HEK293 (cell line): ENCODE data around the gene ADGRB3.

Experiments used
- CTCF ChIA-PET: fragments of 350-600 bp; formaldehyde crosslinking; extraction: SDS; loops from one replicate; lab custom pipeline; 2021; ENCODE audit warnings: antibody characterized with exemption; lab: Yijun Ruan, JAX
- POLR2A ChIA-PET: fragments of 300-600 bp; formaldehyde crosslinking; extraction: SDS; loops from one replicate; lab custom pipeline; 2020; ENCODE audit warnings: antibody characterized with exemption, inconsistent platforms; lab: Yijun Ruan, JAX
- H3K27ac ChIP-seq: fragments of 200-500 bp; sonication (Bioruptor generic); 2 replicates; pipeline ENCODE4 v1.5.1; 2014; ENCODE audit warnings: low read depth, low read length, control low read depth, inconsistent platforms; ENCODE audit errors: extremely low read depth
- H3K36me3 ChIP-seq, 2 experiments: fragments of 200-500 bp in 1 of 2; sonication (Bioruptor generic) in 1 of 2; 1 replicate in 1 of 2; 2 replicates in 1 of 2; pipeline ENCODE4 v1.5.1; 2014 to 2017; ENCODE audit warnings: inconsistent platforms in 2 of 2, low read length in 2 of 2; ENCODE audit not compliant: control insufficient read depth in 2 of 2, insufficient read depth in 1 of 2
- H3K4me1 ChIP-seq: fragments of 200-500 bp; sonication (Bioruptor generic); 2 replicates; pipeline ENCODE4 v1.5.1; 2014; ENCODE audit warnings: mild to moderate bottlenecking, low read length, inconsistent platforms; ENCODE audit not compliant: control insufficient read depth, insufficient read depth
- H3K4me3 ChIP-seq: 2 replicates; pipeline ENCODE4 v1.5.1; 2011; ENCODE audit warnings: low read depth, mild to moderate bottlenecking, control low read depth, low read length, moderate library complexity
- H3K9me3 ChIP-seq: fragments of 200-500 bp; sonication (Bioruptor generic); 2 replicates; pipeline ENCODE4 v1.5.1; 2014; ENCODE audit warnings: low read depth, low read length, inconsistent platforms; ENCODE audit not compliant: control insufficient read depth, insufficient read depth
- OVOL3 ChIP-seq: fragments of 450-650 bp; formaldehyde crosslinking; IDR thresholded peaks from 2 replicates; pipeline ENCODE4 v1.5.1; 2016; ENCODE audit warnings: missing biosample characterization, missing genetic modification characterization
- TRIM28 ChIP-seq: IDR thresholded peaks from 2 replicates; pipeline ENCODE4 v1.6.1; 2011; ENCODE audit warnings: low read length, control low read depth, borderline replicate concordance
- ZBTB48 ChIP-seq: fragments of 450-650 bp; formaldehyde crosslinking; IDR thresholded peaks from 2 replicates; pipeline ENCODE4 v1.5.1; 2016; ENCODE audit warnings: missing biosample characterization, missing genetic modification characterization
- ZFHX2 ChIP-seq: fragments of 450-650 bp; formaldehyde crosslinking; conservative IDR thresholded peaks from 2 replicates; pipeline ENCODE4 v1.5.1; 2016; ENCODE audit warnings: missing biosample characterization, missing genetic modification characterization
- ZNF112 ChIP-seq: fragments of 450-650 bp; formaldehyde crosslinking; IDR thresholded peaks from 2 replicates; pipeline ENCODE4 v1.5.0; 2017; ENCODE audit warnings: missing biosample characterization, missing genetic modification characterization
- ZNF114 ChIP-seq: fragments of 450-650 bp; formaldehyde crosslinking; IDR thresholded peaks from 2 replicates; pipeline ENCODE4 v1.5.0; 2017; ENCODE audit warnings: missing biosample characterization, missing genetic modification characterization
- ZNF133 ChIP-seq: fragments of 450-650 bp; formaldehyde crosslinking; IDR thresholded peaks from 2 replicates; pipeline ENCODE4 v1.5.1; 2016; ENCODE audit warnings: missing biosample characterization, missing genetic modification characterization
- ZNF16 ChIP-seq: fragments of 450-650 bp; formaldehyde crosslinking; IDR thresholded peaks from 2 replicates; pipeline ENCODE4 v1.5.1; 2016; ENCODE audit warnings: low read depth, missing biosample characterization, missing genetic modification characterization
- ZNF175 ChIP-seq: fragments of 450-650 bp; formaldehyde crosslinking; IDR thresholded peaks from 2 replicates; pipeline ENCODE4 v1.5.1; 2016; ENCODE audit warnings: missing biosample characterization, missing genetic modification characterization
- ZNF184 ChIP-seq: fragments of 450-650 bp; IDR thresholded peaks from 2 replicates; pipeline ENCODE4 v1.5.1; 2018; ENCODE audit warnings: missing biosample characterization, mild to moderate bottlenecking, missing genetic modification characterization
- ZNF214 ChIP-seq: fragments of 450-650 bp; formaldehyde crosslinking; IDR thresholded peaks from 2 replicates; pipeline ENCODE4 v1.5.1; 2017; ENCODE audit warnings: missing biosample characterization, mild to moderate bottlenecking, missing genetic modification characterization, borderline replicate concordance
- ZNF302 ChIP-seq: fragments of 450-650 bp; formaldehyde crosslinking; IDR thresholded peaks from 2 replicates; pipeline ENCODE4 v1.5.1; 2016; ENCODE audit warnings: missing biosample characterization, missing genetic modification characterization, low read depth
- ZNF423 ChIP-seq: fragments of 450-650 bp; formaldehyde crosslinking; IDR thresholded peaks from 2 replicates; pipeline ENCODE4 v1.5.1; 2016; ENCODE audit warnings: missing biosample characterization, missing genetic modification characterization
- ZNF600 ChIP-seq: fragments of 450-650 bp; formaldehyde crosslinking; IDR thresholded peaks from 2 replicates; pipeline ENCODE4 v1.5.1; 2016; ENCODE audit warnings: missing biosample characterization, missing genetic modification characterization
- ZNF660 ChIP-seq: fragments of 450-650 bp; IDR thresholded peaks from 2 replicates; pipeline ENCODE4 v1.5.1; 2018; ENCODE audit warnings: missing biosample characterization, mild to moderate bottlenecking, missing genetic modification characterization
- ZNF670 ChIP-seq: fragments of 450-650 bp; formaldehyde crosslinking; IDR thresholded peaks from 2 replicates; pipeline ENCODE4 v1.5.1; 2016; ENCODE audit warnings: missing biosample characterization, missing genetic modification characterization, low read depth
- ZNF701 ChIP-seq: fragments of 450-650 bp; formaldehyde crosslinking; IDR thresholded peaks from 2 replicates; pipeline ENCODE4 v1.5.1; 2016; ENCODE audit warnings: missing biosample characterization, missing genetic modification characterization
- ZNF830 ChIP-seq: fragments of 450-650 bp; IDR thresholded peaks from 2 replicates; pipeline ENCODE4 v1.5.0; 2018; ENCODE audit warnings: missing biosample characterization, missing genetic modification characterization, low read depth, mild to moderate bottlenecking, moderate library complexity
- TF ChIP-seq, protein P1 (sequence below): fragments of 450-650 bp; formaldehyde crosslinking; IDR thresholded peaks from 2 replicates; pipeline ENCODE4 v1.5.1; 2016; ENCODE audit warnings: missing biosample characterization, missing genetic modification characterization
- TF ChIP-seq, protein P2 (sequence below): fragments of 450-650 bp; formaldehyde crosslinking; IDR thresholded peaks from 2 replicates; pipeline ENCODE4 v1.5.1; 2016; ENCODE audit warnings: missing biosample characterization, missing genetic modification characterization
- TF ChIP-seq, protein P3 (sequence below): fragments of 450-650 bp; formaldehyde crosslinking; IDR thresholded peaks from 2 replicates; pipeline ENCODE4 v1.5.1; 2016; ENCODE audit warnings: missing biosample characterization, missing genetic modification characterization, borderline replicate concordance

The ADGRB3 gene

DNA sequence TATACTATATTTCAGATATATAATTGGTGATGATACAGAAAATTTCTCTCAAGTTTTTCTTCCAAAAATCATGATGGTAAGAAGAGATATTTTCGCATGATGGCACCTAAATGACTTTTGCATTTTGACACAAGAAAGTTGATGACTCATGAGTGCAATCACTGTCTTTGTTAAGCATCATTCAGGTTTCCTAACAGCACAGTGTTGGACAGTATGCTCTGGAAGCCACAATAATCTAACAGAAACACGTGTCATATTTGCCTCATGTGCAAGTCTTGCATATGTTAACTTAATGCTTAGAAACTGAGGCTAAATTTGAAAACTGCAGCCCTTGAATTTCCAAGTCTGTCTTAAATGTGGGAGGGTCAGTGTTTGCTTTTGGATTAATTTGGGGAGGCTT lies 628.2 kb downstream of the ADGRB3 start:
- CTCF ChIA-PET = no interaction called here
- TF ChIP-seq ZNF175 (tag by site-specific recombination) (no peak), TRIM28 (no peak), ZNF830 (no peak)
- TF ChIP-seq, protein P1, sequence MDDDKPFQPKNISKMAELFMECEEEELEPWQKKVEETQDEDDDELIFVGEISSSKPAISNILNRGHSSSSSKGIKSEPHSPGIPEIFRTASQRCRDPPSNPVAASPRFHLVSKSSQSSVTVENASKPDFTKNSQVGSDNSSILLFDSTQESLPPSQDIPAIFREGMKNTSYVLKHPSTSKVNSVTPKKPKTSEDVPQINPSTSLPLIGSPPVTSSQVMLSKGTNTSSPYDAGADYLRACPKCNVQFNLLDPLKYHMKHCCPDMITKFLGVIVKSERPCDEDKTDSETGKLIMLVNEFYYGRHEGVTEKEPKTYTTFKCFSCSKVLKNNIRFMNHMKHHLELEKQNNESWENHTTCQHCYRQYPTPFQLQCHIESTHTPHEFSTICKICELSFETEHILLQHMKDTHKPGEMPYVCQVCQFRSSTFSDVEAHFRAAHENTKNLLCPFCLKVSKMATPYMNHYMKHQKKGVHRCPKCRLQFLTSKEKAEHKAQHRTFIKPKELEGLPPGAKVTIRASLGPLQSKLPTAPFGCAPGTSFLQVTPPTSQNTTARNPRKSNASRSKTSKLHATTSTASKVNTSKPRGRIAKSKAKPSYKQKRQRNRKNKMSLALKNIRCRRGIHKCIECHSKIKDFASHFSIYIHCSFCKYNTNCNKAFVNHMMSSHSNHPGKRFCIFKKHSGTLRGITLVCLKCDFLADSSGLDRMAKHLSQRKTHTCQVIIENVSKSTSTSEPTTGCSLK = no peak
- Histone ChIP-seq H3K27ac (no peak overlapping the region), H3K4me3 (no peak overlapping the region), H3K9me3 (no peaks in the 10 kb centered on the region), H3K36me3 (no peaks in the 10 kb centered on the region), H3K4me1 (no peaks in the 10 kb centered on the region)
- POLR2A ChIA-PET = no interaction called here

DNA sequence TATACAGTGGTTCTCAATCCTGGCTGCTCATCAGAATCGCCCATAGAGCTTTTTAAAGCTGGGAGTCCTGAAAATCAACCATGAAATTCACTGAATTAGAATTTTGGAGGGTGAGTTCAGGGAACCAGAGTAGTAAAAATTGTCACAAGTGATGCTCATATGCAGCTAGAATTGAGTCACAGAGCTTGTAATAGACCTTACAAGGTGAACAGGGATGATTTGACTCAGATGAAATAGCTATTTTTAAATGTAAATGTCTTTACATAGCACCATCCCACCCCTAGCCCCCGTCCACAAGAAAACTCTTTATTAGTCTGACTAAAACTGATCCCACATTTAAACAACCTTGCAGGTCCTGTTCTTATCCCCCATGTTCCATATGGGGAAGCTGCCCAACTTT lies 630.0 kb downstream of the ADGRB3 start:
- no peaks in the 10 kb centered on the region for H3K4me1 ChIP-seq
- CTCF ChIA-PET = no interaction called here
- H3K27ac ChIP-seq = no peak overlapping the region
- POLR2A ChIA-PET = no interaction called here
- H3K9me3 ChIP-seq = no peaks in the 10 kb centered on the region
- H3K4me3 ChIP-seq = no peak overlapping the region
- no peaks in the 10 kb centered on the region for H3K36me3 ChIP-seq
- TF ChIP-seq ZNF660 (tag by site-specific recombination) (no peak), ZNF214 (tag by site-specific recombination) (no peak), ZNF184 (tag by site-specific recombination) (no peak), ZNF114 (tag by site-specific recombination) (no peak), ZFHX2 (tag by site-specific recombination) (no peak), ZNF600 (tag by site-specific recombination) (no peak), ZNF423 (tag by site-specific recombination) (no peak), ZNF133 (tag by site-specific recombination) (no peak), ZBTB48 (no peak), ZNF302 (no peak), ZNF701 (tag by site-specific recombination) (no peak)
- TF ChIP-seq, protein P2, sequence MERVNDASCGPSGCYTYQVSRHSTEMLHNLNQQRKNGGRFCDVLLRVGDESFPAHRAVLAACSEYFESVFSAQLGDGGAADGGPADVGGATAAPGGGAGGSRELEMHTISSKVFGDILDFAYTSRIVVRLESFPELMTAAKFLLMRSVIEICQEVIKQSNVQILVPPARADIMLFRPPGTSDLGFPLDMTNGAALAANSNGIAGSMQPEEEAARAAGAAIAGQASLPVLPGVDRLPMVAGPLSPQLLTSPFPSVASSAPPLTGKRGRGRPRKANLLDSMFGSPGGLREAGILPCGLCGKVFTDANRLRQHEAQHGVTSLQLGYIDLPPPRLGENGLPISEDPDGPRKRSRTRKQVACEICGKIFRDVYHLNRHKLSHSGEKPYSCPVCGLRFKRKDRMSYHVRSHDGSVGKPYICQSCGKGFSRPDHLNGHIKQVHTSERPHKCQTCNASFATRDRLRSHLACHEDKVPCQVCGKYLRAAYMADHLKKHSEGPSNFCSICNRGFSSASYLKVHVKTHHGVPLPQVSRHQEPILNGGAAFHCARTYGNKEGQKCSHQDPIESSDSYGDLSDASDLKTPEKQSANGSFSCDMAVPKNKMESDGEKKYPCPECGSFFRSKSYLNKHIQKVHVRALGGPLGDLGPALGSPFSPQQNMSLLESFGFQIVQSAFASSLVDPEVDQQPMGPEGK (tag by site-specific recombination) = no peak
- TF ChIP-seq, all 188 proteins: peak for 0

DNA sequence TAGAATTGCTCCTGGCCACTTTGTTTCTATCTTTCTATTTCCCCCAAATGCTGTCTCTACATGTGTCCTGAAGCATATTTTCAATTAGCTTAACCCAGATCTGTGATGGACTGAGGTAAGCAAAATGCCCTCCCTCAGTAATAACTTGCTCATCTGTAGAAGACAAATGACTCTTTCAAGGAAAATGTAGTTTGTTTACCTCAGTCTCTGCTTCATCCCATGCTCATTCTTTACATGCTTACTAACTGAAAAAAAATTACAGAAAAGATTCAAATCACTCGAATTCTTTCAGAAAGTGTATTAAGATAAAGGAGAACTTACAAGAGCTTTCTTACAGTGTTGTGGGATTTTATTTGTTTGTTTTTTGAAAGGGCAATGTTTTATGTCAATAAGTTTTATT lies 630.6 kb downstream of the ADGRB3 start:
- no peak overlapping the region for H3K27ac ChIP-seq
- no peaks in the 10 kb centered on the region for H3K4me1 ChIP-seq
- H3K4me3 ChIP-seq = no peak overlapping the region
- H3K36me3 ChIP-seq = no peaks in the 10 kb centered on the region
- ChIA-PET CTCF (no interaction called here), POLR2A (no interaction called here)
- H3K9me3 ChIP-seq = no peaks in the 10 kb centered on the region
- TF ChIP-seq ZNF16 (tag by site-specific recombination) (no peak), ZNF423 (tag by site-specific recombination) (no peak), ZNF112 (no peak), ZNF670 (no peak), OVOL3 (no peak)
- TF ChIP-seq, protein P3, sequence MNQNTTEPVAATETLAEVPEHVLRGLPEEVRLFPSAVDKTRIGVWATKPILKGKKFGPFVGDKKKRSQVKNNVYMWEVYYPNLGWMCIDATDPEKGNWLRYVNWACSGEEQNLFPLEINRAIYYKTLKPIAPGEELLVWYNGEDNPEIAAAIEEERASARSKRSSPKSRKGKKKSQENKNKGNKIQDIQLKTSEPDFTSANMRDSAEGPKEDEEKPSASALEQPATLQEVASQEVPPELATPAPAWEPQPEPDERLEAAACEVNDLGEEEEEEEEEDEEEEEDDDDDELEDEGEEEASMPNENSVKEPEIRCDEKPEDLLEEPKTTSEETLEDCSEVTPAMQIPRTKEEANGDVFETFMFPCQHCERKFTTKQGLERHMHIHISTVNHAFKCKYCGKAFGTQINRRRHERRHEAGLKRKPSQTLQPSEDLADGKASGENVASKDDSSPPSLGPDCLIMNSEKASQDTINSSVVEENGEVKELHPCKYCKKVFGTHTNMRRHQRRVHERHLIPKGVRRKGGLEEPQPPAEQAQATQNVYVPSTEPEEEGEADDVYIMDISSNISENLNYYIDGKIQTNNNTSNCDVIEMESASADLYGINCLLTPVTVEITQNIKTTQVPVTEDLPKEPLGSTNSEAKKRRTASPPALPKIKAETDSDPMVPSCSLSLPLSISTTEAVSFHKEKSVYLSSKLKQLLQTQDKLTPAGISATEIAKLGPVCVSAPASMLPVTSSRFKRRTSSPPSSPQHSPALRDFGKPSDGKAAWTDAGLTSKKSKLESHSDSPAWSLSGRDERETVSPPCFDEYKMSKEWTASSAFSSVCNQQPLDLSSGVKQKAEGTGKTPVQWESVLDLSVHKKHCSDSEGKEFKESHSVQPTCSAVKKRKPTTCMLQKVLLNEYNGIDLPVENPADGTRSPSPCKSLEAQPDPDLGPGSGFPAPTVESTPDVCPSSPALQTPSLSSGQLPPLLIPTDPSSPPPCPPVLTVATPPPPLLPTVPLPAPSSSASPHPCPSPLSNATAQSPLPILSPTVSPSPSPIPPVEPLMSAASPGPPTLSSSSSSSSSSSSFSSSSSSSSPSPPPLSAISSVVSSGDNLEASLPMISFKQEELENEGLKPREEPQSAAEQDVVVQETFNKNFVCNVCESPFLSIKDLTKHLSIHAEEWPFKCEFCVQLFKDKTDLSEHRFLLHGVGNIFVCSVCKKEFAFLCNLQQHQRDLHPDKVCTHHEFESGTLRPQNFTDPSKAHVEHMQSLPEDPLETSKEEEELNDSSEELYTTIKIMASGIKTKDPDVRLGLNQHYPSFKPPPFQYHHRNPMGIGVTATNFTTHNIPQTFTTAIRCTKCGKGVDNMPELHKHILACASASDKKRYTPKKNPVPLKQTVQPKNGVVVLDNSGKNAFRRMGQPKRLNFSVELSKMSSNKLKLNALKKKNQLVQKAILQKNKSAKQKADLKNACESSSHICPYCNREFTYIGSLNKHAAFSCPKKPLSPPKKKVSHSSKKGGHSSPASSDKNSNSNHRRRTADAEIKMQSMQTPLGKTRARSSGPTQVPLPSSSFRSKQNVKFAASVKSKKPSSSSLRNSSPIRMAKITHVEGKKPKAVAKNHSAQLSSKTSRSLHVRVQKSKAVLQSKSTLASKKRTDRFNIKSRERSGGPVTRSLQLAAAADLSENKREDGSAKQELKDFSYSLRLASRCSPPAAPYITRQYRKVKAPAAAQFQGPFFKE (tag by site-specific recombination) = no peak
- TF ChIP-seq, protein P2 (tag by site-specific recombination) = no peak
